Parathyroid adenoma (tissue), 2 donors: Measurements from ENCODE around the gene NRN1.
A peak's percentile ranks its signal among the peaks of the same experiment; 100 is the strongest.

ENCODE experiments used
- H2AFZ ChIP-seq: fragments of 300-600 bp; sonication (generic); one replicate; pipeline ENCODE4 v1.7.0; 2017; ENCODE audit warnings: antibody characterized with exemption, mild to moderate bottlenecking
- H3K27ac ChIP-seq: fragments of 300-600 bp; sonication (generic); one replicate; pipeline ENCODE4 v1.7.0; 2017
- H3K27me3 ChIP-seq: fragments of 300-600 bp; sonication (generic); one replicate; pipeline ENCODE4 v1.7.0; 2017; ENCODE audit warnings: low read length; ENCODE audit not compliant: control insufficient read depth, insufficient read depth
- H3K36me3 ChIP-seq: fragments of 300-600 bp; sonication (generic); one replicate; pipeline ENCODE4 v1.7.0; 2017; ENCODE audit warnings: low read length; ENCODE audit not compliant: control insufficient read depth, insufficient read depth
- H3K4me1 ChIP-seq: fragments of 300-600 bp; sonication (generic); one replicate; pipeline ENCODE4 v1.7.0; 2017; ENCODE audit warnings: control low read depth
- H3K4me2 ChIP-seq: fragments of 300-600 bp; sonication (generic); one replicate; pipeline ENCODE4 v1.7.0; 2017; ENCODE audit warnings: low read length
- H3K4me3 ChIP-seq: fragments of 300-600 bp; sonication (generic); one replicate; pipeline ENCODE4 v1.7.0; 2017; ENCODE audit warnings: low read depth, low read length
- H3K79me2 ChIP-seq: fragments of 300-600 bp; sonication (generic); one replicate; pipeline ENCODE4 v1.7.0; 2017; ENCODE audit warnings: control low read depth
- H3K9ac ChIP-seq: fragments of 300-600 bp; sonication (generic); one replicate; pipeline ENCODE4 v1.7.0; 2017; ENCODE audit warnings: mild to moderate bottlenecking
- H3K9me3 ChIP-seq: fragments of 300-600 bp; sonication (generic); one replicate; pipeline ENCODE4 v1.7.0; 2017; ENCODE audit warnings: low read length; ENCODE audit not compliant: control insufficient read depth
- CTCF ChIP-seq: fragments of 300-600 bp; sonication (generic); IDR thresholded peaks from one replicate; pipeline ENCODE4 v1.7.0; 2017; ENCODE audit warnings: antibody characterized with exemption, mild to moderate bottlenecking
- donor health status: primary hyperparathyroidism.

NRN1 gene

GRCh38 chr6:5995658-5995948 lies 11.1 kb downstream of the NRN1 start:
- no peaks in the 10 kb centered on the region for H3K36me3 ChIP-seq
- no peak overlapping the region for H3K9ac ChIP-seq
- H2AFZ ChIP-seq: peak overlapping the region; percentile 96
- peak overlapping the region; percentile 89 for H3K4me2 ChIP-seq
- H3K79me2 ChIP-seq: no peaks in the 10 kb centered on the region
- H3K27me3 ChIP-seq: peaks cover 8% of the 10 kb centered on the region
- no peaks in the 10 kb centered on the region for H3K9me3 ChIP-seq
- TF ChIP-seq CTCF: no peak
- peaks cover 7% of the 10 kb centered on the region for H3K4me1 ChIP-seq
- H3K27ac ChIP-seq: peak overlapping the region; percentile 94
- H3K4me3 ChIP-seq: peak overlapping the region; percentile 75

- Histone ChIP-seq H2AFZ (peak overlapping the region; percentile 96), H3K4me2 (no peak overlapping the region), H3K9me3 (no peaks in the 10 kb centered on the region), H3K79me2 (no peaks in the 10 kb centered on the region), H3K27ac (peak overlapping the region; percentile 94), H3K36me3 (no peaks in the 10 kb centered on the region), H3K4me1 (peaks cover 7% of the 10 kb centered on the region), H3K9ac (no peak overlapping the region), H3K4me3 (no peak overlapping the region), H3K27me3 (peaks cover 8% of the 10 kb centered on the region)
- no peak for TF ChIP-seq CTCF
These were observed 11.6 kb downstream of the NRN1 start for GRCh38 chr6:5994999-5995657.

GRCh38 chr6:5994234-5994998 lies 12.3 kb downstream of the NRN1 start:
- no peak for TF ChIP-seq CTCF
- Histone ChIP-seq H3K4me3 (no peak overlapping the region), H3K27me3 (peaks cover 8% of the 10 kb centered on the region), H3K9me3 (no peaks in the 10 kb centered on the region), H3K27ac (no peak overlapping the region), H3K4me1 (peaks cover 7% of the 10 kb centered on the region), H3K4me2 (no peak overlapping the region), H3K36me3 (no peaks in the 10 kb centered on the region), H3K9ac (no peak overlapping the region), H3K79me2 (no peaks in the 10 kb centered on the region), H2AFZ (no peak overlapping the region)

GRCh38 chr6:5992551-5993225 lies 14.0 kb downstream of the NRN1 start:
- no peak overlapping the region for H3K9ac ChIP-seq
- no peaks in the 10 kb centered on the region for H3K36me3 ChIP-seq
- H3K4me1 ChIP-seq: peaks cover 7% of the 10 kb centered on the region
- H3K4me2 ChIP-seq: no peak overlapping the region
- H3K79me2 ChIP-seq: no peaks in the 10 kb centered on the region
- H3K27me3 ChIP-seq: peaks cover 4% of the 10 kb centered on the region
- H3K4me3 ChIP-seq: no peak overlapping the region
- H3K27ac ChIP-seq: no peak overlapping the region
- H3K9me3 ChIP-seq: no peaks in the 10 kb centered on the region
- H2AFZ ChIP-seq: no peak overlapping the region
- no peak for TF ChIP-seq CTCF
